K562 (cell line): ENCODE measurements around the gene COX20. TPM values are rescaled to one million over a fixed set of nuclear protein-coding genes. Genes with fewer than 3 reads are reported as not detected.
A peak's percentile ranks its signal among the peaks of the same experiment; 100 is the strongest.

Experiments
- ATAC-seq: fragments of 200-7000 bp; cut with Tn5 transposase; 3 replicates; pipeline ENCODE4 v1.9.1; 2020; ENCODE audit warnings: moderate library complexity
- BruUV-seq: library from RNA; stranded (reverse); fragments of 400-500 nt; replicated peaks from 2 replicates; lab custom pipeline; 2021; lab: Mats Ljungman, UMichigan
- CTCF ChIA-PET: fragments of 300-600 bp; formaldehyde crosslinking; extraction: SDS; loops from one replicate; lab custom pipeline; 2021; ENCODE audit warnings: low intra/inter-chr PET ratio; lab: Yijun Ruan, JAX
- POLR2A ChIA-PET: fragments of 300-600, 350-650 bp; sonication (Branson Sonifier 250); formaldehyde crosslinking; extraction: SDS; loops from one replicate; lab custom pipeline; 2021; ENCODE audit warnings: antibody characterized with exemption, inconsistent platforms; lab: Yijun Ruan, JAX
- DNase-seq, 4 experiments: peaks; one replicate each; pipeline versions ENCODE4 v3.0.0 to v3.0.0-alpha.2; 2011 to 2018; ENCODE audit warnings: low spot score in 3 of 4, mixed read lengths in 3 of 4; ENCODE audit errors: extremely low read depth in 1 of 4
- FAIRE-seq: peaks from 2 replicates; lab custom pipeline; 2011; peaks lifted over from hg19 to GRCh38; lab: Jason Lieb, UNC
- H2AFZ ChIP-seq: 2 replicates; pipeline ENCODE4 v1.6.0; 2011; ENCODE audit warnings: low read depth, low read length, control low read depth, inconsistent platforms
- H3K27ac ChIP-seq: fragments of 200-600 bp; 3 replicates; pipeline ENCODE4 v1.8.0; 2011; ENCODE audit warnings: low read depth, mild to moderate bottlenecking, control low read depth, inconsistent platforms, low read length, moderate library complexity, mixed read lengths; ENCODE audit errors: extremely low read depth
- H3K27me3 ChIP-seq, 2 experiments: fragments of 300-600 bp in 1 of 2; 2 replicates in 1 of 2; 3 replicates in 1 of 2; pipeline versions ENCODE4 v1.6.0 to v1.8.0; 2011; ENCODE audit warnings: inconsistent platforms in 2 of 2, low read length in 2 of 2, mild to moderate bottlenecking in 1 of 2, mixed read lengths in 1 of 2, moderate library complexity in 1 of 2; ENCODE audit not compliant: control insufficient read depth in 2 of 2, insufficient read depth in 2 of 2
- H3K36me3 ChIP-seq: fragments of 300-600 bp; 3 replicates; pipeline ENCODE4 v1.8.0; 2011; ENCODE audit warnings: mild to moderate bottlenecking, low read length, inconsistent platforms; ENCODE audit not compliant: control insufficient read depth, insufficient read depth
- H3K4me1 ChIP-seq, 2 experiments: fragments of 200-600 bp in 1 of 2; replicated peaks in 1 of 2; 2 replicates in 1 of 2; 3 replicates in 1 of 2; pipeline versions ENCODE4 v1.5.1 to v1.8.0; 2011; ENCODE audit warnings: inconsistent platforms in 2 of 2, low read length in 2 of 2, mild to moderate bottlenecking in 1 of 2, mixed read lengths in 1 of 2, moderate library complexity in 1 of 2; ENCODE audit not compliant: control insufficient read depth in 2 of 2, insufficient read depth in 2 of 2
- H3K4me2 ChIP-seq: 2 replicates; pipeline ENCODE4 v1.6.1; 2011; ENCODE audit warnings: low read length, control low read depth, inconsistent platforms, mixed read lengths; ENCODE audit not compliant: insufficient read depth
- H3K4me3 ChIP-seq: fragments of 200-600 bp; sonication (generic), shearing (Covaris generic); 2 replicates; pipeline ENCODE4 v1.5.1; 2016; ENCODE audit warnings: control low read depth, inconsistent platforms
- H3K79me2 ChIP-seq: fragments of 200-600 bp; 3 replicates; pipeline ENCODE4 v1.8.0; 2011; ENCODE audit warnings: low read length, inconsistent platforms; ENCODE audit not compliant: control insufficient read depth, insufficient read depth
- H3K9ac ChIP-seq, 2 experiments: 2 replicates each; pipeline versions ENCODE4 v1.6.0 to v1.6.1; 2011; ENCODE audit warnings: low read depth in 2 of 2, low read length in 2 of 2, control low read depth in 1 of 2, inconsistent platforms in 1 of 2, mild to moderate bottlenecking in 1 of 2, mixed read lengths in 1 of 2; ENCODE audit not compliant: insufficient read depth in 1 of 2
- H3K9me1 ChIP-seq: one replicate; pipeline ENCODE4 v1.6.0; 2011; ENCODE audit warnings: inconsistent platforms, mild to moderate bottlenecking, low read length, moderate library complexity; ENCODE audit not compliant: control insufficient read depth, insufficient read depth
- H3K9me3 ChIP-seq: replicated peaks from 2 replicates; pipeline ENCODE4 v1.5.1; 2011; ENCODE audit warnings: low read depth, low read length, inconsistent platforms; ENCODE audit not compliant: control insufficient read depth, insufficient read depth
- H4K20me1 ChIP-seq: replicated peaks from 2 replicates; pipeline ENCODE4 v1.6.1; 2011; ENCODE audit warnings: low read length, inconsistent platforms, mixed read lengths; ENCODE audit not compliant: control insufficient read depth, insufficient read depth
- HDAC3 ChIP-seq: fragments of 450-650 bp; IDR thresholded peaks from 2 replicates; pipeline ENCODE4 v1.6.1; 2018; ENCODE audit warnings: borderline replicate concordance, mild to moderate bottlenecking, moderate library complexity; ENCODE audit not compliant: partially characterized antibody
- KAT7 ChIP-seq: sonication (generic); formaldehyde crosslinking; IDR thresholded peaks from 2 replicates; pipeline ENCODE4 v1.8.0; 2022; ENCODE audit warnings: missing genetic modification reagents, mild to moderate bottlenecking, borderline replicate concordance
- NBN ChIP-seq: fragments of 450-650 bp; IDR thresholded peaks from 2 replicates; pipeline ENCODE4 v1.6.1; 2016; ENCODE audit warnings: low read depth, mild to moderate bottlenecking
- POLR2A ChIP-seq: fragments of 450-650 bp; conservative IDR thresholded peaks from 2 replicates; pipeline ENCODE4 v1.6.1; 2016
- POLR2B ChIP-seq: fragments of 450-650 bp; IDR thresholded peaks from 2 replicates; pipeline ENCODE4 v1.6.1; 2018; ENCODE audit warnings: low read depth; ENCODE audit not compliant: partially characterized antibody
- POLR2H ChIP-seq: IDR thresholded peaks from 2 replicates; pipeline ENCODE4 v1.6.1; 2016; ENCODE audit warnings: missing genetic modification characterization, low read depth, mild to moderate bottlenecking, control low read depth, missing compliant biosample characterization, moderate library complexity
- RBFOX2 ChIP-seq: fragments of 200-400 bp; formaldehyde crosslinking; IDR thresholded peaks from 2 replicates; pipeline ENCODE4 v1.6.1; 2017; ENCODE audit warnings: low read depth, mild to moderate bottlenecking, low read length, moderate library complexity
- SPI1 ChIP-seq: IDR thresholded peaks from 2 replicates; pipeline ENCODE4 v1.6.1; 2011; ENCODE audit warnings: low read depth, low read length, control low read depth, borderline replicate concordance
- STAT5A ChIP-seq: IDR thresholded peaks from 2 replicates; pipeline ENCODE4 v1.6.1; 2012; ENCODE audit warnings: low read length, inconsistent platforms, borderline replicate concordance
- SUPT5H ChIP-seq: fragments of 450-650 bp; IDR thresholded peaks from 2 replicates; pipeline ENCODE4 v1.6.1; 2016
- WGBS: fragments of 100-300 bp; shearing (Covaris generic); methylation state at CpG from one replicate; pipeline ENCODE4 v1.1.6; 2016; ENCODE audit warnings: low coverage, mixed read lengths; ENCODE audit not compliant: insufficient coverage; ENCODE audit errors: missing lambda C conversion rate; 5-methylcytosine and 5-hydroxymethylcytosine counted together
- in situ Hi-C: fragments of 300-500 bp; cut with MboI; formaldehyde crosslinking; loops from 4 replicates; pipeline ENCODE4 v1.15.0; 2018; ENCODE audit warnings: inconsistent platforms, mixed read lengths
- intact Hi-C: fragments of 100-400 bp; cut with micrococcal nuclease; formaldehyde crosslinking; loops from 2 replicates; pipeline ENCODE4 v1.14.2; 2022
- polyA plus RNA-seq, 8 experiments: library from polyadenylated mRNA; depleted of rRNA in 4 of 8; stranded (reverse) in 5 of 8; unstranded in 3 of 8; fragments of >200 nt; fragmentation: Nextera tagmentation in 2 of 8; fragmentation: Illumina TruSeq in 1 of 8; extraction: Ambion mirVana in 2 of 8; extraction: Trizol in 1 of 8; gene quantifications; 2 replicates each; pipeline versions ENCODE4 v1.2.1 to v1.2.3, GENCODE V29; 2011 to 2014; ENCODE audit warnings: inconsistent platforms in 1 of 8, missing spikeins in 1 of 8
- total RNA-seq, 7 experiments: library from RNA; depleted of rRNA in 6 of 7; stranded (reverse); fragments of >200 nt in 6 of 7; fragmentation: Illumina TruSeq in 2 of 7; extraction: Trizol in 2 of 7; gene quantifications; 2 replicates each; pipeline versions ENCODE4 v1.2.1 to v1.2.3, GENCODE V29; 2011 to 2021; ENCODE audit warnings: low replicate concordance in 1 of 7
- TF ChIP-seq, protein P1 (sequence below): fragments of 250-450 bp; sonication (Bioruptor Pico); IDR thresholded peaks from 2 replicates; pipeline ENCODE4 v1.5.1; 2021; ENCODE audit warnings: mild to moderate bottlenecking
- TF ChIP-seq, protein P2 (sequence below): fragments of 250-450 bp; sonication (Bioruptor Pico); IDR thresholded peaks from 2 replicates; pipeline ENCODE4 v1.8.0; 2021; ENCODE audit warnings: mild to moderate bottlenecking, moderate library complexity
- TF ChIP-seq, protein P3 (sequence below), 2 experiments: fragments of 450-650 bp in 1 of 2; sonication (generic) in 1 of 2; formaldehyde crosslinking in 1 of 2; IDR thresholded peaks in 1 of 2; conservative IDR thresholded peaks in 1 of 2; 2 replicates each; pipeline versions ENCODE4 v1.6.1 to v1.8.1; 2016 to 2023; ENCODE audit warnings: mild to moderate bottlenecking in 2 of 2, moderate library complexity in 2 of 2, inconsistent platforms in 1 of 2, missing genetic modification reagents in 1 of 2

COX20 gene
- total and polyA plus RNA-seq, 9 of the 15 experiments (the other 6 are each of a cell fraction or from before 2014, with no cell fraction given) = 41.5 to 192 (median 84.3) TPM

DNA sequence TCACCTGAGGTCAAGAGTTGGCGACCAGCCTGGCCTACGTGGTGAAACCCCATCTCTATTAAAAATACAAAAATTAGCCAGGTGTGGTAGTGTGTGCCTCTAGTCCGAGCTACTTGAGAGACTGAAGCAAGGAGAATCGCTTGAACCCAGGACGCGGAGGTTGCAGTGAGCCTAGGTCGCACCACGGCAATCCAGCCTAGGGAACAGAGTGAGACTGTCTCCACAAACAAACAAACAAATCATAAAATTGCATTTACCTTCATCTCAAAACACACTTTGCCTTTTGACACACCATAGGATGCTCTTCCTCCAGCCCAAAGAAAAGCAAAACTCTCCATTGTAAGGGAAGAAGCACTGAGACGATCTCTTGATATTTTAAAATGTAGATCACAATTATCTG, 24.6 kb downstream of the COX20 start (continued):
- TF ChIP-seq, protein P1, sequence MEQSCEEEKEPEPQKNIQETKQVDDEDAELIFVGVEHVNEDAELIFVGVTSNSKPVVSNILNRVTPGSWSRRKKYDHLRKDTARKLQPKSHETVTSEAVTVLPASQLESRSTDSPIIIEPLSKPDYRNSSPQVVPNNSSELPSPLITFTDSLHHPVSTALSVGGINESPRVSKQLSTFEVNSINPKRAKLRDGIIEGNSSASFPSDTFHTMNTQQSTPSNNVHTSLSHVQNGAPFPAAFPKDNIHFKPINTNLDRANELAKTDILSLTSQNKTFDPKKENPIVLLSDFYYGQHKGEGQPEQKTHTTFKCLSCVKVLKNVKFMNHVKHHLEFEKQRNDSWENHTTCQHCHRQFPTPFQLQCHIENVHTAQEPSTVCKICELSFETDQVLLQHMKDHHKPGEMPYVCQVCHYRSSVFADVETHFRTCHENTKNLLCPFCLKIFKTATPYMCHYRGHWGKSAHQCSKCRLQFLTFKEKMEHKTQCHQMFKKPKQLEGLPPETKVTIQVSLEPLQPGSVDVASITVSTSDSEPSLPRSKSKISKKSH = no peak
- TF ChIP-seq SUPT5H (peak; percentile 44; the same call in 1 of the 2 replicates), RBFOX2 (peak; percentile 31; the same call in 1 of the 2 replicates), POLR2B (peak; percentile 26)
- TF ChIP-seq, protein P2, sequence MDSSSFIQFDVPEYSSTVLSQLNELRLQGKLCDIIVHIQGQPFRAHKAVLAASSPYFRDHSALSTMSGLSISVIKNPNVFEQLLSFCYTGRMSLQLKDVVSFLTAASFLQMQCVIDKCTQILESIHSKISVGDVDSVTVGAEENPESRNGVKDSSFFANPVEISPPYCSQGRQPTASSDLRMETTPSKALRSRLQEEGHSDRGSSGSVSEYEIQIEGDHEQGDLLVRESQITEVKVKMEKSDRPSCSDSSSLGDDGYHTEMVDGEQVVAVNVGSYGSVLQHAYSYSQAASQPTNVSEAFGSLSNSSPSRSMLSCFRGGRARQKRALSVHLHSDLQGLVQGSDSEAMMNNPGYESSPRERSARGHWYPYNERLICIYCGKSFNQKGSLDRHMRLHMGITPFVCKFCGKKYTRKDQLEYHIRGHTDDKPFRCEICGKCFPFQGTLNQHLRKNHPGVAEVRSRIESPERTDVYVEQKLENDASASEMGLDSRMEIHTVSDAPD (CRISPR knock-in tag) = no peak

DNA sequence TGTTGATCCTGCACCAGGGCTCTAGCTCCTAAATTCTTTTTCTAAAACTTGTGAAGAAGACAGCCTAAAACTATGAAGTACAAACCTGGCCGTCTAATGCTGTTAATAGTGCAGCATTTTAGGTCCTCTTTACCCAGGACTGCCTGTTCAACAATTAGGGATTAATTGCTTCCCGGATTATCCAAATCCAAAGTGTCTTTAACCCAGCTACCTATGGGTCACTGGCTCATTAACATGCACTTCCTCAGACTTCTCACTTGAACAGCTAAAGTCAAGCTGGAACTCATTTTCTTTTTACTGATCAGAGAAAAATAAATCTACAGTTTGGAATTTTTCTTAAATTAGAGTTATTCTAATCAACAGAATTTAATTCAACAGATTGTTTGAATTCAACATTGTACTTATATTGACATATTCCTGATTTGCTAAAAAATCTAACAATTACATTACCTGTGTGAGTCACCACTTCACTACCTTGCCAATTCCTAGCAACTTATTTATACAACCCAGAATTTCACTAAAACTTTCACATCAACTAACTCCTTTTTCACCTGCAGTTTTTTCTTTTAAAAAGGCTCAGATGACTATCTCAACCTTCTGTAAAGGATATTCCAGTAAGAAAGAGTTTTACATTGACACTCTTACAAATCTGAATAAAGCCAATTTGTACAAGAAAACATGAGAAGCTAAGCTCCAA, 25.6 kb downstream of the COX20 start:
- BruUV-seq = no TSS peak
- Histone ChIP-seq H3K9me1 (peaks cover 2% of the 10 kb centered on the region), H3K27me3 (no peaks in the 10 kb centered on the region), H3K36me3 (peaks cover 74% of the 10 kb centered on the region), H3K4me2 (peak overlapping the region; percentile 88), H3K4me3 (peak overlapping the region; percentile 96), H4K20me1 (peaks cover 46% of the 10 kb centered on the region), H3K9ac (peak overlapping the region; percentile 4 to 94; a peak in 2 of 4 replicates), H3K9me3 (no peaks in the 10 kb centered on the region), H2AFZ (no peak overlapping the region), H3K27ac (peak overlapping the region; percentile 98; the same call in 1 of the 3 replicates), H3K4me1 (peaks cover 7 to 12% of the 10 kb centered on the region in 2 experiments; a peak in 3 of 5 replicates), H3K79me2 (peaks cover 98% of the 10 kb centered on the region)
- FAIRE-seq (no peak), DNase-seq (no peak), ATAC-seq (no peak)
- in situ Hi-C loops = loop anchor here (5.0 kb wide), 1 partner anchor 181 kb away; no protein-coding TSS in a partner anchor
- ChIA-PET POLR2A (interaction anchor here (0.7 to 24.0 kb wide), 6 partner anchors 17 to 191 kb away, joined by 3 to 485 read pairs (median 4); partner anchors contain the start of gene COX20), CTCF (no interaction called here)
- TF ChIP-seq HDAC3 (peak; percentile 16), STAT5A (no peak), NBN (no peak), POLR2H (tag) (0 out of 2 replicates have a peak, but pooled peaks have one; percentile 22), POLR2A (0 out of 2 replicates have a peak, but pooled peaks have one; percentile 5), KAT7 (peak; percentile 50; the same call in 1 of the 2 replicates), SPI1 (peak; percentile 41; the same call in 1 of the 2 replicates)
- TF ChIP-seq, protein P3, sequence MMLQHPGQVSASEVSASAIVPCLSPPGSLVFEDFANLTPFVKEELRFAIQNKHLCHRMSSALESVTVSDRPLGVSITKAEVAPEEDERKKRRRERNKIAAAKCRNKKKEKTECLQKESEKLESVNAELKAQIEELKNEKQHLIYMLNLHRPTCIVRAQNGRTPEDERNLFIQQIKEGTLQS (IDR thresholded peaks at IDR 0.05) = 0 out of 2 replicates have a peak, but pooled peaks have one; percentile 10
- TF ChIP-seq, protein P3 (CRISPR knock-in tag; conservative IDR thresholded peaks at IDR 0.05) = no peak
- intact Hi-C loops = loop anchor here (5.0 kb wide), 1 partner anchor 1604 kb away; the partner anchor contains the start of genes CEP170 and SDCCAG8
- 17% methylated on average over 2 of the region's 2 CpGs for WGBS
